Tibial nerve (tissue), 3 donors: ENCODE measurements around the gene CDH6.

Experiments
- POLR2A ChIP-seq, 2 donors: fragments of 450-650 bp; IDR thresholded peaks; one replicate each; pipeline ENCODE4 v1.6.1; 2017; ENCODE audit warnings: antibody characterized with exemption in 2 of 2, mild to moderate bottlenecking in 2 of 2, moderate library complexity in 2 of 2
- TF ChIP-seq, protein P1 (sequence below), 5 experiments: fragments of 200-600 bp in 3 of 5; fragments of 450-650 bp in 2 of 5; sonication (generic) in 3 of 5; IDR thresholded peaks; one replicate each; pipeline ENCODE4 v1.5.1; 2016 to 2019; ENCODE audit warnings: antibody characterized with exemption in 5 of 5, mild to moderate bottlenecking in 3 of 5, moderate library complexity in 2 of 5

DNA sequence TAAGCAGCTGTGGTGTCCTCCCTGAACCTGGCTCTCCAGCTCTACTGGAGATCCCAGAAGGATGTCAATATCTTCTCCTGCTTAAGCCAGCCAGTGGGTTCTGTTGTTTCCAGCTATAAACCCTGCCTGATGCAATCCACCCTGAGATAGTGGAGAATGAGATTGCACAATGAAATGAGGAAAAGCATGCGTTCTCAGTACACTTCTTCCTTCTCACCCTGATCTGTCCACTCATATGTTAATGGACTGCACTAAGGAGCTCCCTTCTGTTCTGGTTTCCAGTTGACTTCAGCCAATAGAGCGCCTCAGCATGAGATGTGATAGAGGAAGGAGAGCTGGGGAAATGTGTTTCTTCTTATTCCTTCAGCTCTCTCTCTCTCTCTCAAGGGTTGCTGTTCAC, 40.0 kb upstream of the CDH6 start:
- TF ChIP-seq POLR2A (IDR thresholded peaks at IDR 0.05) = no peak
- TF ChIP-seq, protein P1, sequence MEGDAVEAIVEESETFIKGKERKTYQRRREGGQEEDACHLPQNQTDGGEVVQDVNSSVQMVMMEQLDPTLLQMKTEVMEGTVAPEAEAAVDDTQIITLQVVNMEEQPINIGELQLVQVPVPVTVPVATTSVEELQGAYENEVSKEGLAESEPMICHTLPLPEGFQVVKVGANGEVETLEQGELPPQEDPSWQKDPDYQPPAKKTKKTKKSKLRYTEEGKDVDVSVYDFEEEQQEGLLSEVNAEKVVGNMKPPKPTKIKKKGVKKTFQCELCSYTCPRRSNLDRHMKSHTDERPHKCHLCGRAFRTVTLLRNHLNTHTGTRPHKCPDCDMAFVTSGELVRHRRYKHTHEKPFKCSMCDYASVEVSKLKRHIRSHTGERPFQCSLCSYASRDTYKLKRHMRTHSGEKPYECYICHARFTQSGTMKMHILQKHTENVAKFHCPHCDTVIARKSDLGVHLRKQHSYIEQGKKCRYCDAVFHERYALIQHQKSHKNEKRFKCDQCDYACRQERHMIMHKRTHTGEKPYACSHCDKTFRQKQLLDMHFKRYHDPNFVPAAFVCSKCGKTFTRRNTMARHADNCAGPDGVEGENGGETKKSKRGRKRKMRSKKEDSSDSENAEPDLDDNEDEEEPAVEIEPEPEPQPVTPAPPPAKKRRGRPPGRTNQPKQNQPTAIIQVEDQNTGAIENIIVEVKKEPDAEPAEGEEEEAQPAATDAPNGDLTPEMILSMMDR (IDR thresholded peaks at IDR 0.05) = no peak
